Mucosa of rectum (tissue), 2 donors: ENCODE results near the gene PHLDA2.
A peak's percentile ranks its signal among the peaks of the same experiment; 100 is the strongest.

Source experiments
- H3K27ac ChIP-seq, 2 donors: one replicate each; pipeline ENCODE4 v1.7.0; 2013; ENCODE audit warnings: inconsistent platforms in 2 of 2, low read depth in 2 of 2, low read length in 2 of 2
- H3K27me3 ChIP-seq, 2 donors: one replicate each; pipeline ENCODE4 v1.7.0; 2013; ENCODE audit warnings: low read length in 2 of 2; ENCODE audit not compliant: control insufficient read depth in 2 of 2, insufficient read depth in 2 of 2
- H3K36me3 ChIP-seq, 2 donors: one replicate each; pipeline ENCODE4 v1.7.0; 2013; ENCODE audit warnings: low read length in 2 of 2; ENCODE audit not compliant: control insufficient read depth in 2 of 2, insufficient read depth in 2 of 2
- H3K4me1 ChIP-seq, 2 donors: one replicate each; pipeline ENCODE4 v1.7.0; 2013; ENCODE audit warnings: low read length in 2 of 2, mild to moderate bottlenecking in 1 of 2; ENCODE audit not compliant: control insufficient read depth in 2 of 2, insufficient read depth in 2 of 2
- H3K4me3 ChIP-seq, 2 donors: one replicate each; pipeline ENCODE4 v1.7.0; 2013; ENCODE audit warnings: low read length in 2 of 2
- H3K9ac ChIP-seq, 2 donors: one replicate each; pipeline ENCODE4 v1.7.0; 2013; ENCODE audit warnings: low read length in 2 of 2, low read depth in 1 of 2, mild to moderate bottlenecking in 1 of 2
- H3K9me3 ChIP-seq, 2 donors: one replicate each; pipeline ENCODE4 v1.7.0; 2013; ENCODE audit warnings: low read length in 2 of 2; ENCODE audit not compliant: control insufficient read depth in 2 of 2
- donor health status: healthy.
- donor health status: Normal muscosa, but diverticular disease.

Gene PHLDA2, protein sequence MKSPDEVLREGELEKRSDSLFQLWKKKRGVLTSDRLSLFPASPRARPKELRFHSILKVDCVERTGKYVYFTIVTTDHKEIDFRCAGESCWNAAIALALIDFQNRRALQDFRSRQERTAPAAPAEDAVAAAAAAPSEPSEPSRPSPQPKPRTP

DNA sequence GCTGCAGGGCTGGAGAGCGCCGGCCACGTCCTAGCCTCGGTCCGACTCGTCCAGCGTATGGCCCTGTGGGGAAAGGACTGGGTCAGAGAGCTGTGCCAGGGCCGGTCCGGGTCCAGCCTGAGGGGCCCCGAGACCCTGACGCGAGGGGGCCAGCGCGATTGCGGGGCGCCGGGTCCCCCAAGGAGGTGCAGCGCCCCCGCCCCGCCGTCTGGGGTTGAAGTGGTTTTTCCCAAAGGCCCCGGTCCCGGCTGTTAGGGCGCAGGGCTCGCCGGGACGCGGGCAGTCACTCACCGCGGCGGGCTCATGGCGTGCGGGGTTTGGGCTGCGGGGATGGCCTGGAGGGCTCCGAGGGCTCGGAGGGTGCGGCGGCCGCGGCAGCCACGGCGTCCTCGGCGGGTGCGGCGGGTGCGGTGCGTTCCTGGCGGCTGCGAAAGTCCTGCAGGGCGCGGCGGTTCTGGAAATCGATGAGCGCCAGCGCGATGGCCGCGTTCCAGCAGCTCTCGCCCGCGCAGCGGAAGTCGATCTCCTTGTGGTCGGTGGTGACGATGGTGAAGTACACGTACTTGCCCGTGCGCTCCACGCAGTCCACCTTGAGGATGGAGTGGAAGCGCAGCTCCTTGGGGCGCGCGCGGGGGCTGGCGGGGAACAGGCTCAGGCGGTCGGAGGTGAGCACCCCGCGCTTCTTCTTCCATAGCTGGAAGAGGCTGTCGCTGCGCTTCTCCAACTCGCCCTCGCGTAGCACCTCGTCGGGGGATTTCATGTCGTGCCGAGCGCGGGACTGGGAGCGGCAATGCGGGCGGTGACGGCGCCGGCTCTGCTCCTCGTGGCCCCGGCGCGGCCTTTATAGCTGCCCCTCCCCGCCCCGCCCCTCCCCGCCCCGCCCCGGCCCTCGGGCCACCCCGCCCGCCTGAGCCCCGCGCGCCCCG, at the start of gene PHLDA2:
Gene PHLDA2 (minus strand): TSS at position 816 of the 926 bp plus-strand sequence. CDS start 56 bp downstream, at position 760.
- peak within 1 kb of the TSS; percentile 70 to 78 for H3K4me3 ChIP-seq
- peaks cover 35 to 51% of the 10 kb centered on the region in 2 donors for H3K4me1 ChIP-seq
- peaks cover 0 to 2% of the 10 kb centered on the region in 2 donors for H3K27me3 ChIP-seq
- H3K9me3 ChIP-seq, result no peaks in the 10 kb centered on the region
- peak within 1 kb of the TSS; percentile 79 to 87 for H3K9ac ChIP-seq
- no peaks in the 10 kb centered on the region for H3K36me3 ChIP-seq
- peak within 1 kb of the TSS; percentile 90 to 96 for H3K27ac ChIP-seq

DNA sequence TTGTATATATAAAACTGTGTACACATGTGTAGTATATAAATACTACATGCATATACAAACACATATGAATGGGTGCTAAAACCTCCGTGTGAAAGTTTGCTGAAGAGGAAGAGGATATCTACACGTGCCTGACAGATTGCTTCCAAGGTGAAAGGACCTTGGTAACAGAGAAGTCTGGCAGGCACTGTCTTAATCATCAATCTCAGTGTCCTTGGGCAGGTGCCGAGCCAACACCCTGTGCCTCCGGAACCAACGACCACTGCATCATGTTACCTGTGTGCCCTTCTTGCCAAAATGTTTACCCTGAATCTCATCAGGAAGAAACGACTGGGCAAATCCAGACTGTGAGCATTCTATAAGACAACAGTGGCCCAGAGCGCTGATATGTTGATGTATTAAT, 47.9 kb upstream of the PHLDA2 start:
- no peaks in the 10 kb centered on the region for H3K4me1 ChIP-seq
- H3K27ac ChIP-seq, result no peak overlapping the region
- H3K9me3 ChIP-seq, result no peaks in the 10 kb centered on the region
- peaks cover 49 to 64% of the 10 kb centered on the region in 2 donors for H3K36me3 ChIP-seq
- no peaks in the 10 kb centered on the region for H3K27me3 ChIP-seq
- no peak overlapping the region for H3K4me3 ChIP-seq
- H3K9ac ChIP-seq, result no peak overlapping the region

DNA sequence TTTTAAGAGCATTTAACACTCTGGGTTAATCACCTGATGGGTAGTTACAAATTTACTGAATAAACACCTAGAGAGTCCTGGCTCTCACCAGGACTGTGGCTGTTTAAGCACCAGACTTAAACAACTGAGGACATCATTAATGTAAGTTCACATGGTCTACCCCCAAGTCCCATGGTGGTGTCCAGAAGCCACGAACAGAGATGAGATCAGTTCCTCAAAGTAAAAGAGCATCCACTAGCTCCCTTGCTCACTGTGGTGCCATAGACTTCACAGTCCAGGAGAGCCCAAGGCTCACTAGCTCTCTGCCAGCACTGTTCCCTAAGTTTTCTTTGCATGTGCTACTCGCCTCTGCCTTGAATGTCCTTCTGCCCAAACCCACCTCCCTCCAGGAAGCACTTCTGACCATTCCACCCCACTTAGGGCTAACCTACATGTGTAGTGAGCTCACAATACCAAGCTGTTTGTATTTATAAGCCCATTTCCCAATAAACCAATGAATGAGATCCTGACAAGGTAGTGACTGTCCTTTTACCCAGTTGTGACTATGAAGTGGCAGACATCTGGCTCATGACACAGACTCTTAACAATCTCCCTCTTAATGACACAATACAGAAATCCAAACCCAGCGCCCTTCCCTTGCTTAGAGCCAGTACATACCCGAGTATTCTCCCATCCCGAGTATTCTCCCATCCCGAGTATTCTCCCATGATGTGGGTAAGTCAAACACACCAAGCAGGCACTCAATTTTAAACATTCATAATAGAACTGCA, 47.3 kb upstream of the PHLDA2 start:
- Histone ChIP-seq H3K4me1 (no peaks in the 10 kb centered on the region), H3K36me3 (peaks cover 55 to 70% of the 10 kb centered on the region in 2 donors), H3K27ac (no peak overlapping the region), H3K4me3 (no peak overlapping the region), H3K9me3 (no peaks in the 10 kb centered on the region), H3K9ac (no peak overlapping the region), H3K27me3 (no peaks in the 10 kb centered on the region)

DNA sequence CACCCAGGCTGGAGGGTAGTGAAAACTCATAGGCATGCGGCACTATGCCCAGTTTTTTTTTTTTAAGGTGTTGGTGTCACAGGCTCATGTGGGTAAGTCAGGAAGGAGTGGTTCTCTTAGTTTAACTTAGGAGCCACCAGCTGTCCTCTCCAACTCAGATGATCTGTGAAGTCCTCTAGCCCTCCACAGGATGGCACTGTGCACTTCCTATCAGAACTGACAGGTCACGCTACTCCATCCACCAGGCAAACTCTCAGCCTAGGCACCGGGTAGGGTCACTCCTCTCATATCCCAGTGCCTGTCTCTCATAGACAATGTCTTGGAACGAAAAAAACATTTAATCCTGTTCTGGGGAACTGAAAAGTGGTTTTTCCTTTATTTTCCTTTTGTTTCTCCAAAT, 46.4 kb upstream of the PHLDA2 start:
- no peak overlapping the region for H3K27ac ChIP-seq
- no peaks in the 10 kb centered on the region for H3K27me3 ChIP-seq
- no peaks in the 10 kb centered on the region for H3K4me1 ChIP-seq
- H3K4me3 ChIP-seq, result no peak overlapping the region
- peaks cover 63 to 78% of the 10 kb centered on the region in 2 donors for H3K36me3 ChIP-seq
- H3K9ac ChIP-seq, result no peak overlapping the region
- no peaks in the 10 kb centered on the region for H3K9me3 ChIP-seq

DNA sequence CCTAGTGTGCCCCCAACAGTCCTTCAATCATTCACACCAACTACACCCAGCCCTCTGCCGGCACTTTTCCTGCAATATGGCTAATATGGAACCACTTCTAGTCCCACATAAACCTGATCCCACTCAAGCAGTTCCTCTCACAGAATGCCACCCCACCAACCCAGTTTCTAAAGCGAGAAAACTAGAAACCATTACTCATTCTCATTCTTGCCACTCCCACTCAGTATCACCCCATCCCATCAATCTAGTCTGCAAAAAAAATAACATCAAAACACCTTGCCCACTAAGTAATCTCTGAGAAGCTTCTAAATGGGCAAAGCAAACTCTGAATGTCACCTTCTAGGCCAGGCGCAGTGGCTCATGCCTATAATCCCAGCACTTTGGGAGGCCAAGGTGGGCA, 45.1 kb upstream of the PHLDA2 start:
- H3K4me3 ChIP-seq, result no peak overlapping the region
- H3K4me1 ChIP-seq, result no peaks in the 10 kb centered on the region
- no peaks in the 10 kb centered on the region for H3K27me3 ChIP-seq
- H3K36me3 ChIP-seq, result peaks cover 76 to 91% of the 10 kb centered on the region in 2 donors
- no peaks in the 10 kb centered on the region for H3K9me3 ChIP-seq
- no peak overlapping the region for H3K9ac ChIP-seq
- no peak overlapping the region for H3K27ac ChIP-seq

DNA sequence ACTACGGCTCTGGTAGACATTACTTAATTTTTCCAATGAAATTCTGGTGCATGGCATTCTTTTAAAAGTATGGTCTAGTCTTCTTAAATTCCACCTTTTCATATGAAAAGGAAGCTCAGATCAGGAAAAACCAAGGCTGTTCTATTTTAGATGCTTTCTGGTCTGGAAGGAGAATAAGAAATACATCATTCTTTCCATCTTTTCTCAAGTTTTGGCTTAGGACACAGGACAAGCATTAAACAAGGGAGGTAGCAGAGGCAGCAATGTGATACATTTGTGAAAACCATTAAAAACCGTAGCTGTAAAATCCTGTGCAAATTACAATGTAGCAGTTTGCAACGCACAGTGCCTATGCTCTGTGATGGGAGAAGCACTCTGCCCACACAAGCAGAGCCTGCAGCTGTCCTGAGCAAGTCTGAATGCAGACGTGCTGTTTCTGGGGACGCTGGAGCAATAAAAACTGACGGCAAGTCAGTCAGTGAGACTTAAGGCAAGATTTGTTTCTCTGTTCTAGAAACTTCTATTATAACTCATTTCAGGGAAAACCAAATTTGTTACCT, 39.2 kb upstream of the PHLDA2 start:
- Histone ChIP-seq H3K27me3 (no peaks in the 10 kb centered on the region), H3K9me3 (no peaks in the 10 kb centered on the region), H3K9ac (no peak overlapping the region), H3K27ac (no peak overlapping the region), H3K36me3 (peaks cover 85 to 94% of the 10 kb centered on the region in 2 donors), H3K4me3 (no peak overlapping the region), H3K4me1 (no peaks in the 10 kb centered on the region)

DNA sequence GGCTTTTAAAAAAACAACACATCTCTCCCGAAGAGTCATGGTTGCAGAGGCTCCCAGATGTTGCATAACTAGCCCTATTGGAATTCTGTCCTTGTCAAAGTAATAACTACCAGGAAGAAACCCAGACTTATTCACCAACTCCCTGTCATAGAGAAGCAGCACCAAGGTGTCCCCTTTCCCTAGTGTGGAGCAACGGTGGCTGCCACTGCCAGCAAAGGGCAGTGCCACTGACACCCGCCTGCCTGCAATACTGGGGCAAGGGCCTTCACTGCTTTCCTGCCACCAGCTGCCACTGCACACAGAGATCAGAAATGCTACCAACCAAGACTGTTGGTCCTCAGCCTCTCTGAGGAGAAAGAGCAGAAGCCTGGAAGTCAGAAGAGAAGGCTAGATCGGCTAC, 35.6 kb upstream of the PHLDA2 start:
- H3K9me3 ChIP-seq, result no peaks in the 10 kb centered on the region
- H3K4me3 ChIP-seq, result no peak overlapping the region
- no peak overlapping the region for H3K9ac ChIP-seq
- peaks cover 76 to 78% of the 10 kb centered on the region in 2 donors for H3K36me3 ChIP-seq
- no peaks in the 10 kb centered on the region for H3K4me1 ChIP-seq
- no peaks in the 10 kb centered on the region for H3K27me3 ChIP-seq
- no peak overlapping the region for H3K27ac ChIP-seq

DNA sequence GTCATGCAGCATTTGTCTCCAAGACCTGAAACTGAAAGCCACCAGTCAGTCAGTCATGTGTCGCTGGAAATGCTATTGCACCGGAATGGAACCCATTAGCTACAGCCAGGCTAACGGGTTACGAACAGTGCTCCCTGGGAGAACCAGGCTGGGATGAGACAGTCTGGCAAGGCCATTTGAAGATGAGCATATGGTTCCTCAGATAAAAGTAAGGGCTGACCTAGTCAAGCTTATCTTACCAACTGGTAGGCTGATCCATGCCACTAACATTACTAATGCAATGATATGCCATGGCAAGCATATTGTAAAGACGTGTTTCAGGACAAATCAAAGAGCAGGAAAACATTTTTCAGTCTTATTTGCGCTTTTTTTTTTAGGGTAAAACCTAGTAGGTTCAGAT, 34.5 kb upstream of the PHLDA2 start:
- no peak overlapping the region for H3K9ac ChIP-seq
- no peak overlapping the region for H3K4me3 ChIP-seq
- no peaks in the 10 kb centered on the region for H3K9me3 ChIP-seq
- peaks cover 76 to 79% of the 10 kb centered on the region in 2 donors for H3K36me3 ChIP-seq
- H3K4me1 ChIP-seq, result no peaks in the 10 kb centered on the region
- no peak overlapping the region for H3K27ac ChIP-seq
- no peaks in the 10 kb centered on the region for H3K27me3 ChIP-seq

DNA sequence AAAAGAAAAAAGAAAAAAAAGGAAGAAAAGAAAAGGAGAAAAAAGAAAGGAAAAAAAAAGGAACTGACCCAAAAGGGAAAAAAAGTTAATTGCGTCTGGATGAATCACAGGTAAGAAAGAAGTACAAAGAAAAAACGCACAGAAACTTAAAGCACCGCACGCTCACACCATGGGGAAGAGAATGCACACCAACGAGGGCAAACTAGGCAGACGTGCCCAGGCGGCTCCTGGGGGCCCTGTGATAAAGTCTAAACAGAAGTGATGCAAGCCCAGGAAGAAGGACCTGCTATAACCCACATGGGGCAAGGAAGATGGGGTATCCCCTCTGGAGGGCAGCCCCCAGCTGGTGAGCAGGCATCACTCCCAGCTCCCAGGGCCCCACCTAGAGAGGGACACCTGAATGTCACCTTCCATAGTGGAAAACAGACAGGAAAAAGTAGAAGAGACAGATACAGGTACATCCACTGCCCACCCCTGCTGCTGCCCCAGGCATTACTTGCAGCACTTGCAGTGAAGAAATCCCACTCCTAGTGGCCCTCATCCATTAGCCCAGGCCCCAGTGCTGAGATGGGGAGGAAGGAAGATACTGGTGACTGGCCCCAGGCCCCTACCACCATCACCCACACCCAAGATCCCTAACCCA, 34.0 kb upstream of the PHLDA2 start:
- Histone ChIP-seq H3K4me1 (no peaks in the 10 kb centered on the region), H3K4me3 (no peak overlapping the region), H3K27me3 (no peaks in the 10 kb centered on the region), H3K27ac (no peak overlapping the region), H3K36me3 (peaks cover 76 to 79% of the 10 kb centered on the region in 2 donors), H3K9ac (no peak overlapping the region), H3K9me3 (no peaks in the 10 kb centered on the region)
